ENCODE results near the gene BABAM2.
"Not testable (repeated sequence)": the region's sequence is repeated elsewhere in the genome, so short reads cannot be mapped to it uniquely, and the experiment has no call there.

BABAM2 gene

DNA sequence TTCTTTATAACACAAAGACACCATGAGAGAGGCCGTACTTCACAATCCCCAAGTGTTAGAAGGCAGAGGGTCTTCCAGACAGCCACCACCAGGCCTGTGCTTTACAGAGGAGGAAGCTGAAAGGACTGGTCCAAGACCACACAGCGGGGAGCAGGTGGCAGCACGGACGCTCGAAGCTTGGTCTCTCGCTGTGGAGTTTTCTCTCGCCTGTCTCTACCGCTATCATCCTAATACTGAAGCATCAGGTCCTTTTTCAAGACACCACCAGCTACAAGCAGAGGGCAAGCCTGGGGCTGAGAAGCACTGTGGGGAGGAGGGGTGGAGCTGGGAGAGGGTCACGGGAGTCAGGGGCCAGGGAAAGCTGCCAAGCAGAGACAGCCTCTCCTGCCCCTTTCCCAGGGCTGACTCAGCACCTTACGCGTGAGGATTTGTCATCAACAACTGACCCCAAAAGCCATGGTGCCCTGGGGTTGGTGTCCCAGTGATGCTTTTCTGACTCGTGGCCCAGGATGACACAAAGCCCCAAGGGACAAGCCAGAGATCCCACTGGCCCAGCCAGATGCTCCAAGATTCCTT, 470.3 kb downstream of the BABAM2 start:
- DNase-seq (ENCODE audit: low read depth in 2 of 2) = no peak

DNA sequence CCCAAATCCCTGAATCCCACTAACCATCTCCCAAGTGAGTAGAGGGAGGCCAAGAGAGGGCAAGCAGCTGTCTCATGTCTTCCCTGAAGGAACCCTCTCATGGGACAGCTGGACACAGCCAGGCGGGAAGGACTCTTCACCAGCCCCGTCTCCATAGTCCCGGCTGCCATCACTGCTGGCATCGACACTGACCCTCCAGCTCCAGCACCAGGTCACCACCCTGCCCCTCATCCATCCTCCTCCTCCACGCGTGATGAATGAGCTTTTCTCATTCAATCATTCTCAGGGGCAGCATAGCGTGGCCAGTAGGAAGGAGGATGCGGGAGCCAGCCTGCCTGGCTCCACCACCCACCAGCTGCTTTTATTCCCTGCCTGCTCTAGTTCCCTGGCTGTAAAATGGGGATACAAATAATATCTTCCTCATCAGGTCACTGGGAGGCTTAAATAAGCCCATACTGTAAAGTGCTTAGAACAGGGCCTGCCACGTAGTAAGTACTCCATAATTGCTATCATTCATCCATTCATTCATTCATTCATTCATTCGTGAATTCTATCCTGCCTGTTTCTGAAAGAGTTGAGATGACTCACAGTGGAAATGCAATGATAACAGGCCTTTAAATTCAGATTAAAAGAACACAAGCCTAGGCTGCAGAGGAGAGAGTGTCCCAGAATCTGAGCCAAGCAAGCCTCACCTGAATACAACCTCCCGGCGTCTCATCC, 471.6 kb downstream of the BABAM2 start:
- DNase-seq (ENCODE audit: low read depth in 2 of 2) = no peak

DNA sequence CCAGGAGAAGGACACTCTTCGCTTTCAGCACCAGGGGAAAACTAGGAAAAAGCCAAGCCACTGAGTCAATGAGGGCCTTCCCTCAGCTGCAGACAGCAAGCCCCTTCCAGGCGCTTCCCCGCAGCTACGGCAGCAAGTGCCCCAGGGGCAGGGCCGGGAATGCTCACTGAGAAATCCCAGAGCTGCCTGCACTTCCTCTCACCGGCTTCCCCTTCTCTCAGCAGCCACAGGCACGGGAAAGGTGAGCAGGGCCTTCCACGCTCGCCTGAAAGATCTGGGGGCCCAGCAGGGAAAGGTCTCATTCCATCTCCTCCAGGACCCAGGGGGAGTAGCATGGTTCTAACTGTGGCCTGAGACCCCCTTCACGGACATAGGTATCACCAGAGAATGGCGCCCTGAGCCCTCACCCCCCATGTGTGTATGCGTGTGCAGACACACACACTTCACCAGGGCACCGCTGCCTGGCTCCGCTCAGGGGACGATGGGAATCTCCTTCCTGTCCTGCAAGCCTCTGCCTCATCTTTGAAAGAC, 472.5 kb downstream of the BABAM2 start:
- DNase-seq (ENCODE audit: low read depth in 2 of 2) = no peak

DNA sequence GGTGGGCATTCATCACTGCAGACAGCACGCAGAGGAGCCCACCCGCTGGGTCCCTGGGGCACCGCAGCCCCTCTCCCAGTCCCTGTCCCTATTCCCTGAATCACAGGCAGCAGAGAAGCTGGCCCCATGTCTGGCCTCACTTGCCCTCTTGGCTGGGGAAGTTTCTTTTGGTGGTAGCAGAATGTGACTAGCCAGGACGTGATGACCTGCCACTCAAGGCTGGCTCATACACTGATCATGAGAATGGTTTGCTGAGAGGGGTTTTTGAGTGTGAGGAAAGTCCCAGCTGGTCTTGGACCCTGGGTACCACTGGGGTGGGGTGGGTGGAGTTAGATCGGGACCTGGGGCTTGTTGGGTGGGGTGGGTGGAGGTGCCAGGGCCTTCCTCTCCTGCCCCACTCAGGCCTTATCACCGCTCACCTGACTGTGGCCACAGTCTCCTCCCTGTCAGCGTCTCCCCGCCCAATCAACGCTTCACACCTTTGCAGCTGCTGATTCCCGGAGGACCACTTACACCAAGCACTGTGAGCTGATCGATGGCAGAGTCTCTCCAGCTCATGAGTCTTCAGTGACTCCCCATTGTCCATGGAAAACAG, 473.3 kb downstream of the BABAM2 start:
- DNase-seq (ENCODE audit: low read depth in 2 of 2) = no peak

DNA sequence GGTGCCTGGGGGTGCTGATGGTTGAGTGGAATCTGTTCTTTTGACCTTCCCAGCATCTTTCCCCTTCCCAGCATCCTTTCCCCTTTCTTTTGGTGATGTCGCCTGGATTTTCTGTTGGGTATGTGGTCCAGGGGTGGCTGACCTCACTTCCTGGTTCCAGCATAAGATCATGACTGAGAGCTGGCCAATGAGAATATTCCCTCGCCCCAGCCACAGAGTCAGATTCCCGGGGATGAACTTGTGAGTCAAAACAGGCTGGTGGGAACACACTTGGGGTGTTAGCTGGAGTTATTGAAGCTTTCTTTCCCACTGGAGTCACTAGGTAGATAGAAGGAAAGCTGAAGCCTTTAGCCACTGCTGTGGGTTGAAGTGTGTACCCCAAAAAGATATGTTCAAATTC, 474.1 kb downstream of the BABAM2 start:
- no peak for DNase-seq (ENCODE audit: low read depth in 2 of 2)

DNA sequence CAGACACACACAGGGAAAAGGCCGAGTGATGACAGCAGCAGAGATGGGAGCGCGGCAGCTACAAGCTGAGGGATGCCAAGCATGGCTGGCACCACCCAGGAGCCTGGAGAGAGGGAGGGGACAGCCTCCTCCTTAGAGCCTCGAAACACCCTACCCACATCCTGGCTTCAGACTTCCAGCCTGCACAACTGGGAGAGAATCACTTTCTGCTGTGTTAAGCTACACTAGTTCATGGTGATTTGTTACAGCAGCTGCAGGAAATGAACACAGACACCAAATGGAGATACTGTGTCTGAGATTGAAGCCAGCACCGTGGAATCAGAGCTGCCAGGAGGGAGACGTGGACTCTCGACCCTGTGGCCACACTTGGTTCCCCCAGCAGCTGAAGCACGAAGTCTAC, 474.6 kb downstream of the BABAM2 start:
- no peak for DNase-seq (ENCODE audit: low read depth in 2 of 2)

DNA sequence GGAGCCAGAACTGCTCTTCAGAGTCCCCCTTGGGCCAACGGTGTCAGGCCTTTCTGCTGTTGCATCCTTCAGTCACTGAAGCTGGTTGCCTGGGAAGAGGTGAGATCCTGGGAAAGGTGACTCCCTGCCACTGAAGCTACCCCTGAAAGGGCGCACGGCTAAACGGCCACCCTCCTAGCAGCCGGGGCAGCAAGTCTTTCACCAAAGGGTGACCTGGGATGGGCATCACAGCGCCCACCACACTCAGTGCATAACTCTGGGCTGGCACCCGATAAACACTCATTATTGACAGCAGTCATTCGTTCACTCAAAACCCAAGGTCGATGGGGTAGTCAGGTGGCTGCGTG, 475.6 kb downstream of the BABAM2 start:
- DNase-seq (ENCODE audit: low read depth in 2 of 2) = no peak

DNA sequence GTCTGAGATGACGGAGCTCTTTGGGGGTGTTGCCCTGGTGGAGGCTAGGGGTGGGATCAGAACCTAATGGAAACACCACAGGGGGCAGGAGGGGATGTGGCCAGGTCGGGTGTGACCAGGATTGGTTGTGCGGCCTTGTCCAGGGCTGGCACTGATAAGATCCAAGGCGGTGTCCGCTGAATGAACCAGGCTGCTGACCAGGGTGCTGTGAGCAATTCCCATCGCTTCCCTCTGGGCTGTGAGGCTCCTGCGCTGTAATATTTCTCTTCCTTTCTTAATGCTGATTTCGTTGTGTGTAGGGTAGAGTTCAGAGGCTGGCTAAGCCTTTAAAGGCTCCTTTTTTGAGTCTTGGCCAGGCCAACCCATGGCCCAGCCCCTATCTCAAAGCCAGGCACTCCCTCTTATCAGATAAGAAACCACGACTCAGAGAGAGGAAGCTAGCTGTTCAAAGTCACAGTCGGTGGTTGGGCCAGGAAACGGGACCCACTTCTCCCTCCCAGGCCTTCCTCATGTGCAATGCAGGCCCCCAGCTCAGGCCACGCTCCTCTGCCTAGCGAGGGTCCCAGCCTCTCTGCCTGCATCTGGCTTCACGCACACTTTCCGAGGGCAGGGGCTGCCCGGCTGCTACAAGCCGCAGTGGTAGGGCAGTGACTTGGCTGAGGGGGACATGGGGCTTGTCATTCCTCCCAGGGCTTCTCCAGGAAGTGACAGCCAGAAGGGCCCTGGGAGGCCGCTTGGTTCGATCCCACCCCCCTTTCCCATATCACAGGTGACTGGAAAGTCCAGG, 476.2 kb downstream of the BABAM2 start:
- no peak for DNase-seq (ENCODE audit: low read depth in 2 of 2)

DNA sequence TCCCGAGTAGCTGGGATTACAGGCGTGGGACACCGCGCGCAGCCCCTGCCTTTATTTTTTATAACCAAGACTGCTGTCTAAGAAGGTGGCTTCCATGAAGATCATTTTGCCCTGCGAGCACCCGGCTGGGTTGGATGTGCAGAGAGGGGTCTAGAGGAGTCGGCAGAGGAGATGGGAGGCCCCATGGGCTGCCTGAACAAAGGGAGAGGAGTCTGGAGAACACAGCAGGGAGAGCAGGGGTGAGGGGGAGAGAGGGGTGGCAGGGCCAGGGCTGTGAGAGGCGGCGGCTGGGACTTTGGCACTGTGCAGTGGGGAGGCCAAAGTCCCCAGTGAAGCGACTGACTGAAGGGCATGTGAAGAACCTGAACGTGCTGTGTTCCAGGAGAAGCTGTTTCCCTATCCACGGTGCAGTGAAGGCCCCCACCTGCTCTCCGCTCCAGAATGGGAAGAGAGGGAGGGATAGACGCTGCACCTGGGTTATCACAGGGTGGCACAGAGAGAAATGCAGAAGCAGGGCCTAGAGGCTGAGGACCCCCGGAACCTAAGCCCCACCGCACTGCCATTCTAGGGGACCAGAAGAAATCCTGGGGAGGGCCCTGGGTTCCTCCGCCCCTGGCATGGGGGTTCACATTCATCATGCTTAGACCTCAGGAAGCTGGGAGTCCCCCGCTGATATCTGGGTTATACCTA, 477.3 kb downstream of the BABAM2 start:
- DNase-seq (ENCODE audit: low read depth in 2 of 2) = no peak

DNA sequence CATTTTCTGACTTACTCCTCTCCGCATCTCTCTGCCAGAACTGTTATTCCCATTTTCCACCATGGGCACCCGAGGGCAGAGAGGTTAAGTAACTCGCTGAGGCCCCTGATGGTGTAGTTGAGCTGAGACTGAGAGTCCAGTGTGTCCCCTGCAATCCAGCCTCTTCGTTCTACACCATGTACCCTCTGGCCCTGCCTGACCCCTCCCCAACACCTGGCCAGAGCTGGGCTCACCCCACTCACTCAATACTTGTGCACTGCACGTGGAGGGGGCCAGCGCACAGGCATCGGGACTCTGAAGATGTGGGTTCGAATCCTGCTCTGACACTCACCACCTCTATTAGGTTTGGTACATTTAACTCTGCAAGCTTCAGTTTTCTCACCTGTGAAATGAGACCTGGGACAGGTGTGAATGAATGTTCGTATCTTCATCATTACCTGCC, 477.8 kb downstream of the BABAM2 start:
- DNase-seq (ENCODE audit: low read depth in 2 of 2) = no peak

DNA sequence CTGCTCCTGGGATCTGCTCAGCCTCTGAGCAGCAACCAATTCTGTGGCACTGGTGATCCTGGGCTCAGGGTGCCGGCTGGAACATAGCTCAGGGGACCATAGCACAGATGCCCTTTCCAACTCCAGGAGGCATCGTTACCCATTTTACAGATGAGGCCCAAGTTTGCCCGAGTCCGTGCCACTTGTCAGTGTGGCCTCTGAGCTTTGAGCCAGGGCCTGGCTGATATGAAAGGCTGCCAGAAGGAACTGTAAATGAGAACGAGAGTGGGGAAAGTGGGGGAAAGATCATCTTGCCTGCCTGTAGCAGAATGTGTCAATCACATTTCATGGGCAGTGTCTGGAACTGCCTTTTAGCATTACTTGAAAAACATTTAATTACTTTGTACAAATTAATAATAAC, 478.8 kb downstream of the BABAM2 start:
- no peak for DNase-seq (ENCODE audit: low read depth in 2 of 2)

DNA sequence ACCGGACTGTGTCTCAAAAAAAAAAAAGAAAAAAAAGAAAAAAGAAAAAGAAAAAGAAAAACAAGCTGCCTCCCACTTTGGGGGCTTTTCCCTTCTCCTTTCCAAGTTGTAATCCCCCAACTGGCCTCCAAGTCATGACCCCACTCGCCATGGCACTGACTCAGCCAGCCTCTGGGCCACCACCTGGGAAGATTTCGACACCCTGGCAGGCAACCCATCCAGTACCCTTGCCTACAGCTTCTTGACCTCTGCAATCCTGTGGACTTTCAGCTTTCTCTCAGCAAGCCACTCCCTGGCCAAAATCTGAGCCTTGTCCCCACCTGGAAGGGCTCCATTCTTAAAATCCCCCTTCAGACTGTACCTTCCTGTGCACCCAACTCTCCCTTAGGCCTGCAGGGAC, 479.8 kb downstream of the BABAM2 start:
- DNase-seq (ENCODE audit: low read depth in 2 of 2) = no peak

DNA sequence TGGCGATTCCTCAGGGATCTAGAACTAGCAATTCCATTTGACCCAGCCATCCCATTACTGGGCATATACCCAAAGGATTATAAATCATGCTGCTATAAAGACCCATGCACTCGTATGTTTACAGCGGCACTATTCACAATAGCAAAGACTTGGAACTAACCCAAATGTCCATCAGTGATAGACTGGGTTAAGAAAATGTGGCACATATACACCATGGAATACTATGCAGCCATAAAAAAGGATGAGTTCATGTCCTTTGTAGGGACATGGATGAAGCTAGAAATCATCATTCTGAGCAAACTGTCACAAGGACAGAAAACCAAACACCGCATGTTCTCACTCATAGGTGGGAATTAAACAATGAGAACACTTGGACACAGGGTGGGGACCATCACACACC, 481.2 kb downstream of the BABAM2 start:
- DNase-seq (ENCODE audit: low read depth in 2 of 2) = not testable (repeated sequence)

DNA sequence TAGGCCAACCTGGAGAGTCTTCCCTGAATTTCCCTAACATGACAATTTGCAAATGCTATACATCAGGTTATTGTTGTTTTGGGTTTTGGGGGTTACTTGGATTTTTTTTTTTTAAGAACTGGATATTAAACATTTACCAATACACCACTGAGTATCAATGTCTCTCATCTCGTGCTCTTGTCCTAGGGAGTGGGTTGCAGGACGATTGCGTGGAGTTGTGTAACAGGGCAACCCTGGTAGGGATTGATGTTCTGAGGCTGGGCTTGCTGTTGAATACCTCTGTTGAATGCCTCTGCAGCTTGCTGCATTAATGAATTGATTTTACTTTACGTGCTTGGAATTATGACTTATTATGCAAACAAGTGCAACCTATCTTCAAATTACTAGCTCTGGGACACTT, 483.3 kb downstream of the BABAM2 start:
- DNase-seq (ENCODE audit: low read depth in 2 of 2) = no peak

DNA sequence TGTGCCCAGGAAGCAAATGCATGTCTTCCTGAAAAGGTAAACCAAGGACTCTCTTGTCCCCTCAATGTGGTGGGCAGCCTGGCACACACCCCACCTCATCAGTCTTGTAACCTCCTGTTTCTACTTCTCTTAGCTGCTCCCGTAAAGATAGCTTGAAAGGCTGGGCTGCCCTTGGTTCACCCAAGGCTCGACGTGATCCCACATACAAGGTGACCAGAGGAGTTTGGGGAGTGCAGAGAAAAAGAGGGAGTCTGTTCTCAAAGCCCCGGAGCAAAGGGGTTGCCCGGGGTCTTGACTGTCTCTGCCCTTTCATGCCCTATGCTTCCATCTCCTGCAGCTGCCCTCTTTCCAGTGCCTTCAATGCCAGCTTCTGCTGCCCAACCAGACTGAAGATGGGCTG, 483.8 kb downstream of the BABAM2 start:
- DNase-seq (ENCODE audit: low read depth in 2 of 2) = no peak

DNA sequence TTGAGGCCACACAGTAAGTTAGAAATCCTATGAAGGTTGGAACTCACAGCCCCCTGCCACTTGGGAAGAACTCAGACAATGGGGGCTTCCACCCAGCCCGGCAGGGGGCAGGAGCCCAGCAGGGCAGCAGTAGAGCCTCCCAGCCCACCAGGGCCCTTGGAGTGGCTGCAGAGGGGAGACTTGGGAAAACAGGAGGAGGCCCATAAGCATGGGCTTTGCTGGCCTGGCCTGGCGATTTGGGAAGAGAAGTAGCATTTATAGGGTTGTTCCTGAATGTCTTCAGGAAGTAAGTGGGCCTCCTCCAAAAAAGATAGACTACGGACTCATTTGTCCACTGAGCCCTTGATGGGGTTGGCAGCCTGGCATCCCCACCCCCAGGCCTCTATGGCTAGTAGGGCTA, 484.7 kb downstream of the BABAM2 start:
- no peak for DNase-seq (ENCODE audit: low read depth in 2 of 2)

DNA sequence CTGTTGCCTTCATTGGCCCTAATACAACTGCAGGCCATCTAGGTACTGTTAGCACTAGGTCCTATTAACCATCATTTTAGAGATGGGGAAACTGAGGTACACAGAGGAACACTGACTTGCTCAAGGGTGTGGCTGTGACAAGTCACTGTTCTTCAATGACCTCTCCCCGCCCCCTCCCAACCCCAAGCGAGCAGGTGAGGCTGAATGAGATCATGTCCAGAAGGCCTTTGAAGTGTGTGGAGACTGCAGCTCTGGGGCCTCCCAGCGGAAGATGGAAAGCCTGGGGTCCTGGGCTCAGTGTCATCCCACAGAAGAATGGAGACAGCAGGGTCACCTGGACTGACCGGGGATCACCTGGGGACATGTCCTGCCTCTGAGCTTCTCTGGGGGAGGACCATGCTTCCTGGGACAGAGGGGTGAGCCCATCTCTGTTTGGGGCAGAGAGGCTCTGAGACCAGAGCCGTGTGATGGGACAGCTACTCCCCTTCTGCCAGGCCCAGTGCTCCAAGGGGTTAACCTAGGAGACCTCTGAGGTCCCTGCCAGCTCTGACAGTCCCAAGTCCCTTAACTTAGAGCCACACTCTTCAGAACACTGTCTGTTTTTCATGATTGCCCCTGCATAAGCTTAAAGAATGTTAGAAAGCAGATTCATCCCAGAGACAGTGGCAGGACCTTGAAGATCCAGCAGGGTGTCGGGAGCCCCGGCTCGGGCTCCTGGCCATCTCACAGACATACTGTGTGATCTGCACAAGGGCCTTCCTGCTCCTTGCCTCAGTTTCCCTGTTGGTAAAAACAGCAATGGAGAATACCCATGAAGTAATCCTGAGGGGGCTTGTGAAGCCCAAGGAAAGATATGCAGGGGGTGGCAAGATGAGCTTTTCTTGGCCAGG, 485.5 kb downstream of the BABAM2 start:
- no peak for DNase-seq (ENCODE audit: low read depth in 2 of 2)

DNA sequence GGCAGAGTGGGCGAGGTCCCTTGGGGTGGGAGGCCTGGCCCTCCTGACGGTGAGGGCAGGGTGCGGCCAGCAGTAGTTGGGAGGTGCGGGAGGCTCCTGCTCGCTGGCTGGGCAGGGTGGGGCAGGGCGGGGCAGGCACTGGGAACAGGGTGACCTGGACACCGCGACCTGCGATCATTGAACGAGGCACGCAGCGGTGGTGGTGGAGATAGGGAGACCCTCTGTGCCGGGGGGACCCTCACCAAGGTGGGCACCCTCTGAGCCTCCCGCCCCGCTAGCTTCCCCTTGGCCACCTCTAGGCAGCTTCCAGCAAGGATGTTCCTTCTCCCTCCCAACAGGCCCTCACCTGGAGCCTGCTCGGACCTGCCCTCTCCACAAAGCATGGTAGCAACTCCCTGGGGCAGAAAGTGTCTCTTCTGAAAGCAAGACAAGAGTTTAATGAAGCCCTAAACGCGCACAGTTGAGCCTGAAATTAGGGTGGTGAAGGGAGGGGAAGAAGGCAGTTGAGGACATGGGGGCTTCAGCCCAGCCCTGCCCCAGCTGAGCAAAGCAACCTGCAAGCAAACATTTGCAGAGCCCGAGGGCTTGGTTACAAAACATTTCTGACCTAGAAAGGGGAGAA, 486.8 kb downstream of the BABAM2 start:
- DNase-seq (ENCODE audit: low read depth in 2 of 2) = no peak

DNA sequence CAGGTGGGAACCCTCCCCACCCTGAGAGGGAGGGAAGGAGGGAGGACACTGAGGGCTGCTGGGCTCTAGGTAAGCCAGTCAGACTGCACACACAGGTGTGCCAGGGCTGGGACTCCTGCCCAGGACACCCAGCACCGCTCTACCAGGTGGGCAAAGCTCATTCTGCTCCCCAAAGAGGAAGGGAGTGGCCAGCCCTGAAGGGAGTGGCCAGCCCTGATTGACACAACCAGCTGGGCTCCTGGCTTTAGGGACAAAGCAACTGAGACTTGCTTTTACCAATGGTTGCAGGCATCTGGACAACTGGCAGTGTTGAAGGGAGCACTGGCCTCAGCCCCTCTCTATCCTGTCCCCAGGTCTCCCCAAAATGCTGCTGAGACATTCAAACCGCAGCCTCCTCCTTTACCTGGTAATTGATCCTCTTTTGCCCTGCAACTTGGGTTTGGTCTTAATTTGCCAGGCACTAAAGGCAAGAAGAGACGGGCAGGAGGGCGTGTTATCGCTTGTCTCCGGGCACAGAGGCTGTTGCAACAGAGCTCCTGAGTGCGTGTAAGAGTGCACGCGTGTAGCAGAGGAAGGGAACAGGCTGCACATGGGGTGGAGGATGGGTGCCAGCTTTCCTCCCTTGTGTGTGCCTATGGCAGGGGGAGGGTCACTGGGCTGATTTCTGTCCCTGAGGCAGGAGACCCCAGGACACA, 487.6 kb downstream of the BABAM2 start:
- DNase-seq (ENCODE audit: low read depth in 2 of 2) = no peak
